B cell (primary cell): ENCODE data around the gene NHP2.

Experiments used
- CTCF ChIP-seq: fragments of 200-600 bp; IDR thresholded peaks from one replicate; pipeline ENCODE4 v1.8.0; 2022; ENCODE audit warnings: antibody characterized with exemption, mild to moderate bottlenecking
- EZH2 ChIP-seq: IDR thresholded peaks from 2 replicates; pipeline ENCODE4 v1.6.1; 2012; ENCODE audit warnings: borderline replicate concordance, low read depth, mild to moderate bottlenecking, moderate library complexity, low read length; ENCODE audit not compliant: insufficient read depth, poor library complexity, severe bottlenecking

- TF ChIP-seq CTCF = no peak
- no peak for TF ChIP-seq EZH2
Measured at GRCh38 chr5:178162481-178162880, 8.8 kb upstream of the NHP2 start.
